NCI-H774 (cell line): Measurements from ENCODE around the gene SIAE.
"Not testable (repeated sequence)": the region's sequence is repeated elsewhere in the genome, so short reads cannot be mapped to it uniquely, and the experiment has no call there.

Source experiments
- DNase-seq: peaks from one replicate; lab custom pipeline; 2025; lab: John Stamatoyannopoulos, UW

The SIAE gene

GRCh38 chr11:124623861-124624525, 49.5 kb downstream of the SIAE start:
- DNase-seq, result no peak

- peak; percentile 86 for DNase-seq
Observed at GRCh38 chr11:124622531-124623451, 50.7 kb downstream of the SIAE start, which contains the start of gene TBRG1. TBRG1 (plus strand) TSS chr11:124622864; CDS start chr11:124623084, 220 bp downstream.

GRCh38 chr11:124618863-124619262, 54.7 kb downstream of the SIAE start:
- no peak for DNase-seq

- no peak for DNase-seq
Observed at GRCh38 chr11:124612567-124613246, 60.8 kb downstream of the SIAE start.

- DNase-seq, result no peak
Observed at GRCh38 chr11:124612045-124612444, 61.5 kb downstream of the SIAE start.

- no peak for DNase-seq
Observed at GRCh38 chr11:124611064-124611463, 62.5 kb downstream of the SIAE start, which contains the start of gene PANX3. PANX3 (plus strand) TSS chr11:124611428; CDS start chr11:124611557, 129 bp downstream.

- no peak for DNase-seq
Observed at GRCh38 chr11:124610295-124610694, 63.2 kb downstream of the SIAE start.

- no peak for DNase-seq
Observed at GRCh38 chr11:124608147-124608546, 65.4 kb downstream of the SIAE start.

GRCh38 chr11:124605719-124606118, 67.8 kb downstream of the SIAE start:
- no peak for DNase-seq

GRCh38 chr11:124602723-124603122, 70.8 kb downstream of the SIAE start:
- not testable (repeated sequence) for DNase-seq

- no peak for DNase-seq
Observed at GRCh38 chr11:124602193-124602592, 71.3 kb downstream of the SIAE start.

- no peak for DNase-seq
Observed at GRCh38 chr11:124600621-124601320, 72.8 kb downstream of the SIAE start.

- no peak for DNase-seq
Observed at GRCh38 chr11:124597626-124598025, 75.9 kb downstream of the SIAE start.

- DNase-seq, result no peak
Observed at GRCh38 chr11:124595302-124595701, 78.2 kb downstream of the SIAE start.

- no peak for DNase-seq
Observed at GRCh38 chr11:124592627-124593026, 80.9 kb downstream of the SIAE start.

- no peak for DNase-seq
Observed at GRCh38 chr11:124591430-124591829, 82.1 kb downstream of the SIAE start.

- DNase-seq, result peak; percentile 45
Observed at GRCh38 chr11:124586238-124586860, 87.2 kb downstream of the SIAE start.

- no peak for DNase-seq
Observed at GRCh38 chr11:124584681-124585372, 88.7 kb downstream of the SIAE start.

GRCh38 chr11:124583781-124584180, 89.8 kb downstream of the SIAE start:
- no peak for DNase-seq
